Ovary (tissue), 9 donors: Measurements from ENCODE around the gene TFF2. TPM values are rescaled to one million over a fixed set of nuclear protein-coding genes. Genes with fewer than 3 reads are reported as not detected.

Source experiments
- DNase-seq, 5 donors: peaks; one replicate each; pipeline ENCODE4 v3.0.0-alpha.2; 2019 to 2020
- H3K27ac ChIP-seq, 2 donors: fragments of 200-600 bp; one replicate each; pipeline versions ENCODE4 v1.5.1 to v1.8.0; 2019 to 2022
- H3K27me3 ChIP-seq: fragments of 200-600 bp; one replicate; pipeline ENCODE4 v1.8.0; 2022
- H3K36me3 ChIP-seq: fragments of 200-600 bp; sonication (generic); one replicate; pipeline ENCODE4 v1.5.1; 2019
- H3K4me1 ChIP-seq: one replicate; pipeline ENCODE4 v1.8.1; 2013; ENCODE audit warnings: mild to moderate bottlenecking, moderate library complexity; ENCODE audit not compliant: insufficient read depth
- H3K4me3 ChIP-seq: fragments of 200-600 bp; sonication (generic); one replicate; pipeline ENCODE4 v1.5.1; 2017
- H3K9me3 ChIP-seq, 2 donors: fragments of 200-600 bp in 1 of 2; sonication (generic) in 1 of 2; one replicate each; pipeline versions ENCODE4 v1.5.1 to v1.8.1; 2013 to 2019; ENCODE audit warnings: mild to moderate bottlenecking in 1 of 2, moderate library complexity in 1 of 2
- EP300 ChIP-seq: sonication (generic); formaldehyde crosslinking; IDR thresholded peaks from one replicate; pipeline ENCODE4 v1.6.1; 2017; ENCODE audit warnings: antibody characterized with exemption
- POLR2A ChIP-seq: fragments of 450-650 bp; IDR thresholded peaks from one replicate; pipeline ENCODE4 v1.6.1; 2017; ENCODE audit warnings: antibody characterized with exemption, mild to moderate bottlenecking, moderate library complexity
- WGBS, 3 donors: extraction: QIAGEN DNeasy Blood & Tissue Kit in 1 of 3; methylation state at CpG; one replicate each; pipeline versions ENCODE4 v1.1.5 to v1.1.7; 2013 to 2017; 5-methylcytosine and 5-hydroxymethylcytosine counted together
- intact Hi-C, 4 donors: fragments of 100-400 bp; cut with DNase I; formaldehyde crosslinking; loops; one replicate each; pipeline versions ENCODE4 v1.11.0 to v1.15.1; 2022 to 2023
- polyA plus RNA-seq, 2 donors: library from polyadenylated mRNA; stranded (reverse); fragments of 200-250 nt in 1 of 2; fragments of 350-450 nt in 1 of 2; fragmentation: Illumina TruSeq in 1 of 2; extraction: RNeasy Lipid Tissue Mini Kit (QIAGEN cat#74804) in 1 of 2; gene quantifications; one replicate each; pipeline ENCODE4 v1.2.3, GENCODE V29; 2013 to 2014
- total RNA-seq, 7 donors: library from RNA; depleted of rRNA in 2 of 7; stranded (reverse); fragments of >200 nt in 2 of 7; fragmentation: NEBNext Ultra II Directional in 3 of 7; extraction: Animal tissue kit (Norgen Biotek cat#: 25700) in 3 of 7; gene quantifications; one replicate each; pipeline versions ENCODE4 v1.1.0 to v1.2.4, GENCODE V29; 2016 to 2023
- TF ChIP-seq, protein P1 (sequence below), 3 donors: fragments of 450-650 bp in 2 of 3; fragments of 200-600 bp in 1 of 3; IDR thresholded peaks; one replicate each; pipeline versions ENCODE4 v1.5.1 to v1.8.0; 2016 to 2022; ENCODE audit warnings: antibody characterized with exemption in 3 of 3, mild to moderate bottlenecking in 1 of 3
- donor health status: DM: no; HTN: no; CAD: no; lungs with moderate emphysema.
- donor health status: DM: no; HTN: no; CAD: no.
- donor health status: Bipolar disorder and iron deficiency.
- donor health status: DM: yes; HTN: yes; CAD: no.
- donor health status: DM: no; HTN: no; CAD: no.
- donor health status: DM: yes; HTN: yes; CAD: no.

The TFF2 gene
- total and polyA plus RNA-seq, 9 donors: 0.31 to 3.7 TPM; not detected in 7

DNA sequence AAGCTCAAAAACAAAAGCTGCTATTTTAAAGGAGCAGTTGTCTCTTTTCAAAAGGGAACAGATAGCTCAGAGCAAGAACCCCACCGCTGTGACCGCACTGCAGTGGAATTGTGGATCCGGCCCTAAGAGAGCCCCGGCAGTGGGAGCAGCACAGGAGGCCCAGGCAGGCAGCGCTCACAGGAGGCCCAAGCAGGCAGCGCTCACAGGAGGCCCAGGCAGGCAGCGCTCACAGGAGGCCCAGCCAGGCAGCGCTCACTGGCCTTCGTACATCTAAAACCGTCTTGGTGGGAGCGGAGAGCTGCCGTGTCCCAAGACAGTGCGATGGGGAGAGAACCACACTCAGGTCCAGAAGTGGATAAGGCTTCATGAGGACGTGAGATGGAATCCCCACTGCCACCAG lies 39.6 kb downstream of the TFF2 start:
- Histone ChIP-seq H3K9me3 (no peaks in the 10 kb centered on the region), H3K4me3 (no peak overlapping the region), H3K27ac (no peak overlapping the region), H3K27me3 (no peaks in the 10 kb centered on the region), H3K36me3 (no peaks in the 10 kb centered on the region), H3K4me1 (peaks cover 1% of the 10 kb centered on the region)
- no peak for TF ChIP-seq POLR2A
- TF ChIP-seq, protein P1, sequence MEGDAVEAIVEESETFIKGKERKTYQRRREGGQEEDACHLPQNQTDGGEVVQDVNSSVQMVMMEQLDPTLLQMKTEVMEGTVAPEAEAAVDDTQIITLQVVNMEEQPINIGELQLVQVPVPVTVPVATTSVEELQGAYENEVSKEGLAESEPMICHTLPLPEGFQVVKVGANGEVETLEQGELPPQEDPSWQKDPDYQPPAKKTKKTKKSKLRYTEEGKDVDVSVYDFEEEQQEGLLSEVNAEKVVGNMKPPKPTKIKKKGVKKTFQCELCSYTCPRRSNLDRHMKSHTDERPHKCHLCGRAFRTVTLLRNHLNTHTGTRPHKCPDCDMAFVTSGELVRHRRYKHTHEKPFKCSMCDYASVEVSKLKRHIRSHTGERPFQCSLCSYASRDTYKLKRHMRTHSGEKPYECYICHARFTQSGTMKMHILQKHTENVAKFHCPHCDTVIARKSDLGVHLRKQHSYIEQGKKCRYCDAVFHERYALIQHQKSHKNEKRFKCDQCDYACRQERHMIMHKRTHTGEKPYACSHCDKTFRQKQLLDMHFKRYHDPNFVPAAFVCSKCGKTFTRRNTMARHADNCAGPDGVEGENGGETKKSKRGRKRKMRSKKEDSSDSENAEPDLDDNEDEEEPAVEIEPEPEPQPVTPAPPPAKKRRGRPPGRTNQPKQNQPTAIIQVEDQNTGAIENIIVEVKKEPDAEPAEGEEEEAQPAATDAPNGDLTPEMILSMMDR (IDR thresholded peaks at IDR 0.05): no peak
- no peak for TF ChIP-seq EP300
- DNase-seq: no peak
- 91 to 96% (median 93%) methylated on average over 14 of the region's 14 CpGs for WGBS, 3 donors
- intact Hi-C loops: no loop called here

DNA sequence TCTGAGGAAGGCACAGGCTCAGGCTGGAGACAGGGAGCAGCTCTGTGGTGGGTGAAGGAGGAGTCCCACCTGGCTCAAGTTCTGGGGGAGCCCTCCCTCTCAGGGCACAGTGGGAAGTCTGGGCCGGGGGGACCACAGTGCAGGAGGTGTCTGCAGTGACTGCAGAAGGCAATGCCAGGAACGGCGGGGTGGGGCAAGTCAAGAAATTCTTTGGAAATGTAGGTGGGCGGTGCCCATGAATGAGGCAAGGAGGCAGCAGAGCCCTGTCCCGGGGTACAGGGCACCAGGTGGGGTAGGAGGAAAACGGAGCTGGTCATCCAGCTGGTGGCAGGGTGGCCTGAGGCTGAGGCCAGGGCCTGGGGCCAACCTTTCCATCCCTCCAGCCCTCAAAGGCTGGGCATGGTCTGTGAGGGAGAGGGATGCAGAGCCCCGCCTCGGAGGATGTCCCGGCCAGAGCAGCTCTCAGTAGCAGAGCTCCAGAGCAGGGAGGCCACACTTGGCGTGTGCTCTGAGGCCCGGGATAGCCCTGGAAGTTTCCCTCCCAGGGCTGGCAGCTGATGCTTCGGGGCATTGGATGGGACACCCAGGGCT lies 40.3 kb downstream of the TFF2 start:
- no peak for TF ChIP-seq EP300
- TF ChIP-seq POLR2A: no peak
- TF ChIP-seq, protein P1 (IDR thresholded peaks at IDR 0.05): no peak
- no peak overlapping the region for H3K27ac ChIP-seq
- WGBS, 3 donors: 82 to 89% (median 82%) methylated on average over 9 to 12 of the region's 12 CpGs
- H3K36me3 ChIP-seq: no peaks in the 10 kb centered on the region
- DNase-seq: no peak
- peaks cover 1% of the 10 kb centered on the region for H3K4me1 ChIP-seq
- intact Hi-C loops: no loop called here
- no peaks in the 10 kb centered on the region for H3K9me3 ChIP-seq
- no peaks in the 10 kb centered on the region for H3K27me3 ChIP-seq
- H3K4me3 ChIP-seq: no peak overlapping the region

DNA sequence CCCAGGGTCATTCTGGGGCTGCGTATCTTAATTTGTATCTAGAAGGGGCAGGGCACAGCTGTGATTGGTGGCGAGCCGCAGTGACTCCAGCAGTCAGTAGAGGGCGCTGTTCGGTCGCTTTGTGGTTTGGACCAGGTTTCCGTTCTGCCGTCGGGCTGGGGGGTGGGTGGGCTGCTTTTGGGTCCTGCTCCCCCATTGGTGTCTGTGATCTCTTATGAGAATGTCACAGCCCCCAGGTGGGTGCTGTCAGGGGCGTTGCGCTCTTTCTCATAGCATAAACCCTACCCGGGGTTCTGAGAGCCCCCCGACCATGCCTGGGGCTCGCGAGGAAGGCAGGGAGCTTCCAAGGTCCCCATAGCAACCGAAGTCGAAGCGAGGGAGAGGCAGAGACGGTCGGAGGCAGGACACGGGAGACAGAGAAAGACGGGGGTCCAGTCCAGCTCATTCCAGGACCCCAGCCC lies 41.0 kb downstream of the TFF2 start:
- Histone ChIP-seq H3K27ac (no peak overlapping the region), H3K36me3 (no peaks in the 10 kb centered on the region), H3K4me1 (peaks cover 1% of the 10 kb centered on the region), H3K4me3 (no peak overlapping the region), H3K27me3 (no peaks in the 10 kb centered on the region), H3K9me3 (no peaks in the 10 kb centered on the region)
- TF ChIP-seq, protein P1 (IDR thresholded peaks at IDR 0.05): peak in 1 of 3 donors; percentile 17
- TF ChIP-seq POLR2A: no peak
- DNase-seq: peak; percentile 20 to 70 (median 50)
- 6 to 9% (median 7%) methylated on average over 21 to 22 of the region's 22 CpGs for WGBS, 3 donors
- intact Hi-C loops: no loop called here

DNA sequence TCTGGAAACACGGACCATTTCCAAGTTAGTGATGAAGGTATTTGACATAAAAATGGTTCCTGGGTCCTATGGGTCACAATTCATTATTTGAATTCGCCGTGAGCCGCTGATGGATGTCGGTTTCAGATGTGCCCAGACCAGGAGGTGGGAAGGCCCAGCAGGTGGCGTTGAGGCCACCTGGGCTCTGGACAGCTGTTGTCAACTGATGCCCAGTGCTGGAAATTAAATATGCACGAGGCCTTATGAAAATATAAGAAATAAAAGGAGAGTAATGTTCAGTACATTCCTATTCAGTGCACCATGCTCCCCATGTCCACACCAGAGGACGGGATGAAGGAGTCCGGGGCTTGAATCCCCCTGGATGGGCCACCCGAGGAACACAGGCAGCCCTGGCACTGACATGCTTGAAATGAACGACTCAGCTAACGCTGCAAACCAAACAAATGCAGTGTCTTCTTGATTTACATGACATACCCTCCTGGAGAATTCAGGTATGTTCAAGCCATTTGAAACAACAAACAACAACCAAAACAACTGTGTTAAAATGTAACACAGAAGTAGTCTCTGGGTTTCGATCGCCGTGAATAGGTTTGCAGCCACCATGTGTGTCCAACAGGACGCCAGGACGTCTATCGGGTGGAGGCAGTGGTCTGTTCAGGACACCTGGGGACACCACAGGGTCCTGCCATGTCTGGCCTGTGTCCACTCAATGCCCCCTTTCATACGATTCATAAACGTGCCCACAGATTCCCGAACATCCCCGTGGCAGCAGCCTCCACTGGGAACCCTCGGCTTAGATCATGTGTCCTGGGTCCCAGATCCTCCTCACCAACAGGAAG lies 41.7 kb downstream of the TFF2 start:
- H3K4me3 ChIP-seq: no peak overlapping the region
- intact Hi-C loops: no loop called here
- WGBS, 3 donors: 31 to 54% (median 45%) methylated on average over 21 to 23 of the region's 23 CpGs
- no peaks in the 10 kb centered on the region for H3K36me3 ChIP-seq
- no peak overlapping the region for H3K27ac ChIP-seq
- H3K27me3 ChIP-seq: no peaks in the 10 kb centered on the region
- TF ChIP-seq, protein P1 (IDR thresholded peaks at IDR 0.05): no peak
- TF ChIP-seq EP300 (no peak), POLR2A (no peak)
- peaks cover 1% of the 10 kb centered on the region for H3K4me1 ChIP-seq
- no peak for DNase-seq
- no peaks in the 10 kb centered on the region for H3K9me3 ChIP-seq
